Uterus (tissue), 2 donors: ENCODE data around the gene MKRN3.

Source experiments
- CTCF ChIP-seq, 4 experiments: fragments of 200-600 bp in 2 of 4; fragments of 450-650 bp in 2 of 4; sonication (generic) in 2 of 4; IDR thresholded peaks; one replicate each; pipeline ENCODE4 v1.5.1; 2016 to 2019; ENCODE audit warnings: antibody characterized with exemption in 4 of 4, mild to moderate bottlenecking in 2 of 4, moderate library complexity in 1 of 4
- POLR2A ChIP-seq, 2 donors: fragments of 450-650 bp; IDR thresholded peaks; one replicate each; pipeline ENCODE4 v1.6.1; 2016; ENCODE audit warnings: antibody characterized with exemption in 2 of 2, mild to moderate bottlenecking in 1 of 2, moderate library complexity in 1 of 2

GRCh38 chr15:23548071-23548470 lies 17.4 kb upstream of the MKRN3 start:
- TF ChIP-seq CTCF (IDR thresholded peaks at IDR 0.05) (no peak), POLR2A (IDR thresholded peaks at IDR 0.05) (no peak)
